Uterus (tissue), 2 donors: ENCODE measurements around the gene ENC1.

Experiments used
- CTCF ChIP-seq, 4 experiments: fragments of 200-600 bp in 2 of 4; fragments of 450-650 bp in 2 of 4; sonication (generic) in 2 of 4; IDR thresholded peaks; one replicate each; pipeline ENCODE4 v1.5.1; 2016 to 2019; ENCODE audit warnings: antibody characterized with exemption in 4 of 4, mild to moderate bottlenecking in 2 of 4, moderate library complexity in 1 of 4
- POLR2A ChIP-seq, 2 donors: fragments of 450-650 bp; IDR thresholded peaks; one replicate each; pipeline ENCODE4 v1.6.1; 2016; ENCODE audit warnings: antibody characterized with exemption in 2 of 2, mild to moderate bottlenecking in 1 of 2, moderate library complexity in 1 of 2

DNA sequence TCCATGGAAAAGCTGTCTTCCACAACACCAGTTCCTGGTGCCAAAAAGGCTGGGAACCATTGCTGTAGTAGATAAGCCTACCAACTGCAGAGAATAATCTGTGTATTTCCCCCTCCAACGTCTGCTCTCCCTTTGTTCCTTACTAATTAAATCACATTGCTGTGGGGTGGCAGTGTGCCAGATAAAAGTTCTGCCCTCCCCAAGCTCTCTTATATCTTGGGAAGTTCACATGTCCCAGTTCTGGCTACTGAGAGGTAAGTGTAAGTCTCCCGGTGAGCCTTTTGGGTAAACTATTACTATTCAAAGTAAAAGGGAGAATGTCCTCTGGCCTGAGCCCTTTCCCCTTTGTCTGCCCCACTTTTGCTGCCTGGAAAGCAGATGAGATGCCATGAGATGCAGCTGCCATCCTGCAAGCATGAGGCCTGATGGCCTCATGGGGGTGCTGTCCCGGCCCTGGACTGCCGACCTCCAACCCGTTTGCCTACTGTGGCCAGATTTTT, 14.7 kb downstream of the ENC1 start:
- TF ChIP-seq CTCF (IDR thresholded peaks at IDR 0.05) (no peak), POLR2A (IDR thresholded peaks at IDR 0.05) (no peak)
